Stimulated activated CD4-positive, alpha-beta T cell treated with anti-CD3 and anti-CD28 coated beads, Interleukin-4, amount 100 ng/mL, for 48 hours (primary cell): ENCODE data around the gene SLC44A4.
"Not testable (repeated sequence)": the region's sequence is repeated elsewhere in the genome, so short reads cannot be mapped to it uniquely, and the experiment has no call there.

Experiments used
- DNase-seq, 2 donors: peaks; one replicate each; pipeline ENCODE4 v3.0.0-alpha.2; 2020; ENCODE audit warnings: low read depth in 2 of 2

The SLC44A4 gene

DNA sequence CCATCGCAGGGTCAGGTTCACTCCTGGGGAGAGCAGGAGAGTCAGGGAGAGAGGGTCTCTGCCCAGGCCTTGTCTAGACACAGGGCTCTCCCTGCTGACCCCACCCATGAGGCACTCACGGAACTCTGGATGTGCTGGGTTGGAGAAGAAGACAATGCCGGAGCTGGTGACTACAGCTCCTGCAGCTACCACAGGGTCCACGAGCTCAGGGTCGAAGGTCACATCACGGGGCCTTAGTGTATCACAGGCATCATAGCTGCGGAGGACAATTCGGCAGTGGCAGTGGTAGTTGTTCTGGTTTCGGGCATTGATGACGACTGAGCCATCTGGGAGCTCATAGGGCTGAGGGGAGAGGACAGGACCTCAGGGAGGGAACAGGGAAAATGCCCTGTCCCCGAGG lies 18.9 kb downstream of the SLC44A4 start:
- no peak for DNase-seq

DNA sequence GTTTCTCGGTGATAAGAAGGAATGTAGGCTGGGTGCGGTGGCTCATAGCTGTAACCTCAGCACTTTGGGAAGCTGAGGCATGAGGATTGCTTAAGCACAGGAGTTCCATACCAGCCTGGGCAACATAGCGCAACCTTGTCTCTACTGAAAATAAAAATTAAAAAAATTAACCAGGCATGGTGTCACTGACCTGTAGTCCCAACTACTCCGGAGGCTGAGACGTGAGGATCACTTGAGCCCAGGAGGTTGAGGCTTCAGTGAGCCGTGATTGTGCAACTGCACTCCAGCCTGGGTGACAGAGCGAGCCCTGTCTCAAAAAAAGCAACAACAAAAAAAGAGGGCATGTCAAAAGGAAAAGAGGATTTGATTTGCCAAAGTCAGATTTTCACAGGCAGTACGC lies 20.1 kb downstream of the SLC44A4 start:
- DNase-seq = no peak

DNA sequence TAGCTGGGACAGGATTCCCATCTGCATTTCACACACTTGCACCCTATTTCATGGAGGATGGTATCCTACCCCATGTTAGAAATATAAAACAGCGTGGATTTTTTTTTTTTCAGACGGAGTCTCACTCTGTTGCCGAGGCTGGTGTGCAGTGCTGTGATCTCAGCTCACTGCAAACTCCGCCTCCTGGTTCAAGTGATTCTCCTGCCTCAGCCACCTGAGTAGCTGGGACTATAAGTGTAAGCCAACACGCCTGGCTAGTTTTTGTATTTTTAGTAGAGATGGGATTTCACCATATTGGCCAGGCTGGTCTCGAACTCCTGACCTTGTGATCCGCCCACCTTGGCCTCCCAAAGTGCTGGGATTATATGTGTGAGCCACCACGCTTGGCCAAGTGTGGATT lies 21.0 kb downstream of the SLC44A4 start:
- not testable (repeated sequence) for DNase-seq

DNA sequence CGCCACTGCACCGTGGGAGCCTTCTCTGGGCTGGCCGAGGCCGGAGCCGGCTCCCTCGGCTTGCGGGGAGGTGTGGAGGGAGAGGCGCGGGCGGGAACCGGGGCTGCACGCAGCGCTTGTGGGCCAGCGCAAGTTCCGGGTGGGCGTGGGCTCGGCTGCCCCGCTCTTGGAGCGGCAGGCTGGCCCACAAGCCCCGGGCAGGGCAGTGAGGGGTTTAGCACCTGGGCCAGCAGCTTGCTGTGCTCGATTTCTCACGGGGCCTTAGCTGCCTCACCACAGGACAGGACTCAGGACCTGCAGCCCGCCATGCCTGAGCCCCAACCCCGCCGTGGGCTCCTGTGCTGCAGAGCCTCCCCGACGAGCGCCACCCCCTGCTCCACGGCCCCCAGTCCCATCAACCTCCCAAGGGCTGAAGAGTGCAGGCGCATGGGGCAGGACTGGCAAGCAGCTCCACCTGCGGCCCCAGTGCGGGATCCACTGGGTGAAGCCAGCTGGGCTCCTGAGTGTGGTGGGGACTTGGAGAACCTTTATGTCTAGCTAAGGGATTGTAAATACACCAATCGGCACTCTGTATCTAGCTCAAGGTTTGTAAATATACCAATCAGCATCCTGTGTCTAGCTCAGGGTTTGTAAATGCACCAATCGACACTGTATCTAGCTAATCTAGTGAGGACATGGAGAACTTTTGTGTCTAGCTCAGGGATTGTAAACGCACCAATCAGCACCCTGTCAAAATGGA lies 26.6 kb downstream of the SLC44A4 start:
- DNase-seq = not testable (repeated sequence)

DNA sequence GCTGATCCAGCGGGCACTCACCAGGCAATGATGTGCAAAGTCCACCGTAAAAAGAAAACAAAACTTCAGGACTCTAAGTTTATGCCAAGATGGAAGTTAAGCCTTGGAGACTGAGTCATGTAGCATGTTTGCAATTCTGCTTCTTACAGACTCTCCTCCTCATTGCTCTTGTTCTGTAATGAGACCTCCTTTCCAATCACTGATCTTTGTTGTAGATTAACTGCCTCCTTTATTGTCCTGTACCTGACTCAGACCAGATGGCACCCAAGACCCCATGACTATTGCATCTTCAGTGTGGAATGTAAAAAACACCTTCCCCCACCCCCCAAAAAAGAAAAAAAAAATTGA lies 27.3 kb downstream of the SLC44A4 start:
- DNase-seq = no peak

DNA sequence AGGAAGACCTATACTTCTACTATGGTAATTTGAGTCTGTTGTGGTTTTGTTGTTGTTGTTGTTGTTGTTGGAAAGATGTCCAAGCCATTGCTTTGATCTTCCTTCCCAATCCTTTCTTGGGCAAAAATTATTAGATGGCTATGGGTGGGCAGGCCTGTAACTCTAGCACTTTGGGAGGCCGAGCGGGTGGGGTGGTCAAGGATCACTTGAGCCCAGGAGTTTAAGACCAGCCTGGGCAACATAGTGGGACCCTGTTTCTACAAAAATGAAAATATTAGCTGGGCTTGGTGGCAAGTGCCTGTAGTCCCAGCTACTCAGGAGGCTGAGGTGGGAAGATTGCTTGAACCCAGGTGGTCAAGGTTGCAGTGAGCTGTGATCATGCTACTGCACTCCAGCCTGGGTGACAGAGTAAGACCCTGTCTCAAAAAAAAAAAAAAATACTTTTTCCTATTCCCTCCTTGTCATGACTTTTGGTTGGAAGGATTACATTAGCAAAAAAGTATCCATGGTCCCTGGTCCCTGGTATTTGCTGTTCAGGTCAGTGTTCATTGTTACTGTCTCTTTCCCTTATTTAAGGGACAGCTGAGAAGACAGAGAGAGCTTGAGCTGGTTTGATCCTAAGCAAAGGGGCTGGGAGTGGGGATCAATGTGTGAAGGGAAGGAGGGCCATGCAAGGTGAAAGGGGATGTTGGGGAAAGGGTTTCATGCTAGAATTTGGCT lies 27.9 kb downstream of the SLC44A4 start:
- DNase-seq = no peak

DNA sequence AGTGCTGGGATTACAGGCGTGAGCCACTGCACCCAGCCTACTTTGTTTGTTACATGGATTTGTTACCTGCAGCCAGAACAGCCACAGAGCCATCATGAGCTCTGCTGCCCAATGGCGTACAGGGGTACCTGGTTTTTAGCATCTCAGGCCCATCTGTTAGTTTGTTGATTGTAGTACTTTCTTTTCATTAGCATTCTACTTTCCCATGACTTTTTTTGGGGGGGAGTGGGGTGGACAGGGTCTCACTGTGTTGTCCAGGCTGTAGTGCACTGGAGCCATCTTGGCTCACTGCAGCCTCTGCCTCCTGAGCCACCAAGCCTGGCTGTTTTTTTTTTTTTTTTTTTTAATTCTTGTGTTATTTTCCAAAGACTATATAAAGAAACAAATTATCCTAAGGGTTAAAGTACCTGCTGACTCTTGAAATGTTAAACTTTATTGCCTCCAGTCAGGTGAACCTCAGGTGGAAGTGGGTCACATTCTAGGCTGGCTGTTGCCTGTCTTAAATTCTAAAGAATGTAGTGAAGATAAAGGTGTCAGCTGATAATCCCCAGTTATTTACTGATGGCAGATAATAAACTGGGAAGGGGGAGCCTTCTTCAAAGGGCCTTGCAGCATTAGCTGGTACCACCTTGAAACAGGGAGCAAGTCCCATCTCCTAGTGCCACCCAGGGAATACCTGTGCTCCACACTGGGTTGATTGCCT lies 31.4 kb downstream of the SLC44A4 start:
- no peak for DNase-seq

DNA sequence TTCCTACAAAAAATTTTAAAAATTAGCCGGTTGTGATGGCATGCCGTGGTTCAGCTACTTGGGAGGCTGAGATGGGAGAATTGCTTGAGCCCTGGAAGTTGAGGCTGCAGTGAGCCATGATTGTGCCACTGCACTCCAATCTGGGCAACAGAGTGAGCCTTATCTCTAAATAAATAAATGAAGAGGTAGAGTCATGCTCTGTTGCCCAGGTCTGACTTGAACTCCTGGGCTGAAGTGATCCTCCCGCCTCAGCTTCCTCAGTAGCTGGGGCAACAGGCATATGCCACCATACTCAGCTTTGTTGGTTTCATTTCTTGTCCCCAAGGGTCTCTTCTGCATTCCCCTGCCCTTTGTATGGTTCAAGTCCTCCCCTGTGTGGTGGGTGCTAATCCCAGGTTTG lies 34.3 kb downstream of the SLC44A4 start:
- no peak for DNase-seq

DNA sequence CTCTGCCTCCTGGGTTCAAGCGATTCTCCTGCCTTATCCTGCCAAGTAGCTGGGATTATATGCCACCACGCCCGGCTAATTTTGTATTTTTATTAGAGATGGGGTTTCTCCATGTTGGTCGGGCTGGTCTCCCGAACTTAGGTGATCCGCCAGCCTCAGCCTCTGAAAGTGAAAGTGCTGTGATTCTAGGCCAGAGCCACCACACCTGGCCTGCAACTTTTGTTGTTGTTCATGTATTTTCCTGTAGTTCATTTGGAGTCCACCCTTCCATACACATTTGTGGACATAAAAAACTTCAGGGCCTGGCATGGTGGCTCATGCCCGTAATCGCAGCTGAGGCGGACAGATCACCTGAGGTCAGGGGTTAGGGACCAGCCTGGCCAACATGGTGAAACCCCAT lies 36.7 kb downstream of the SLC44A4 start:
- no peak for DNase-seq

DNA sequence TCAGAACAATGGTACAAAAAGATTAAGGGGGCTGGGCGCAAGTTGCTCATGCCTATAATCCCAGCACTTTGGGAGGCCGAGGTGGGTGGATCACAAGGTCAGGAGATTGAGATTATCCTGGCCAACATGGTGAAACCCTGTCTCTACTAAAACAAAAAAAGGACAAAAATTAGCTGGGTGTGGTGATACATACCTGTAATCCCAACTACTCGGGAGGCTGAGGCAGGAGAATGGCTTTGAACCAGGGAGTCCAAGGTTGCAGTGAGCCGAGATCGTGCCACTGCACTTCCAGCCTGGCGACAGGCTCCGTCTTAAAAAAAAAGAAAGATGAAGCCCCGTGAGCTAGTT lies 39.0 kb downstream of the SLC44A4 start:
- not testable (repeated sequence) for DNase-seq

DNA sequence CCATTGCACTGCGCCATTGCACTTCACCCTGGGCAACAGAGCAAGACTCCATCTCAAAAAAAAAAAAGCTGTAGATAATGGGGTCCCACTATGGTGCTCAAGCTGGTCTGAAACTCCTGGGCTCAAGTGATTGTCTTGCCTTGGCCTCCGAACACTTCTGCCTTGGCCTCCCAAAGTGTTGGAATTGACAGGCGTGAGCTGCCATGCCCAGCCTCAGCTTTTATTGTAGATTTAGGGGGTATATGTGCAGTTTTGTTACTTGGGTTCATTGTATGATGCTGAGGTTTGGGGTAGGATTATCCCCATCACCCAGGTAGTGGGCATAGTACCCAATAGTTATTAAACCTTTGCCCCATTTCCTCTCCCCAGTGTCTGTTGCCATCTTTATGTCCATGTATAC lies 39.8 kb downstream of the SLC44A4 start:
- DNase-seq = no peak

DNA sequence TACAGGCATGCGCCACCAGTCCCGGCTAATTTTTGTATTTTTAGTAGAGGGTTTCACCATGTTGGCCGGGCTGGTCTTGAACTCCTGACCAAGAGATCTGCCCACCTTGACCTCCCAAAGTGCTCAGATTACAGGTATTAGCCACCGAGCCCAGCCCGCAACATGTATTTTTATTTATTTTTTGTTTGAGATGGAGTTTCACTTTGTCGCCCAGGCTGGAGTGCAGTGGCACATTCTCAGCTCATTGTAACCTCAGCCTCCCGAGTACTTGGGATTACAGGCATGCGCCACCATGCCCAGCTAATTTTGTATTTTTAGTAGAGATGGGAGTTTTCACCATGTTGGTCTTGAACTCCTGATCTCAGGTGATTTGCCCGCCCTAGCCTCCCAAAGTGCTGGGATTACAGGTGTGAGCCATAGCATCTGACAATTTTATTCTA lies 40.7 kb downstream of the SLC44A4 start:
- not testable (repeated sequence) for DNase-seq

DNA sequence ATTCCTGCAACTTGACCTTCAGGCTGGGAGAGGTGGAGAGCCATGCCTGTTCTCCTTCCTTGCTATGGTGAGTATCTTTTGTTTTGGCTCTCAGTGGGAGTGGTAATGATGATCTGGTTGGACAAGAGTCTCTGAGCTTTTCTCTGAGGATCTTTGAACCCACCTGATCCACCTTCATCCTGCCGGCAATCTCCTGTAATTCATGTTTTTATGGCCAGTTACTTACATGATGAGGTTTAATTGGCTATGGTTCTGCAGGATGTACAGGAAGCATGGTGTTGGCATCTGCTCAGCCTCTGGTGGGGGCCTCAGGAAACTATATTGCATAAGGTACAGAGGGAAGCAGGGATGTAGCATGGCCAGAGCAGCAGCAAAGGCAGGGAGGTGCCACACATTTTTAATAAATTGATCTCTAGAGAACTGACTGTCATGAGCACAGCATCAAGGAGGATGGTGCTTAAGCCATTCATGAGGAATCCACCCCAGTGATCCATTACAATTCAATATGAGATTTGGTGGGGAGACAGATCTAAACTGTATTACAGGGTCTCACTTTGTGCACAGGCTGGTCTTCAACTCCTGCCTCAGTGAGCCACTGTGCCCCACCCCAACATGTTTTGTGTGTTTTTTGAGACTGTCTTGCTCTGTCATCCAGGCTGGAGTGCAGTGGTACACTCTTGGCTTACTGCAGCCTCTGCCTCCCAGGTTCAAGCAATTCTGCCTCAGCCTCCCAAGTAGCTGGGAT lies 41.3 kb downstream of the SLC44A4 start:
- DNase-seq = no peak

DNA sequence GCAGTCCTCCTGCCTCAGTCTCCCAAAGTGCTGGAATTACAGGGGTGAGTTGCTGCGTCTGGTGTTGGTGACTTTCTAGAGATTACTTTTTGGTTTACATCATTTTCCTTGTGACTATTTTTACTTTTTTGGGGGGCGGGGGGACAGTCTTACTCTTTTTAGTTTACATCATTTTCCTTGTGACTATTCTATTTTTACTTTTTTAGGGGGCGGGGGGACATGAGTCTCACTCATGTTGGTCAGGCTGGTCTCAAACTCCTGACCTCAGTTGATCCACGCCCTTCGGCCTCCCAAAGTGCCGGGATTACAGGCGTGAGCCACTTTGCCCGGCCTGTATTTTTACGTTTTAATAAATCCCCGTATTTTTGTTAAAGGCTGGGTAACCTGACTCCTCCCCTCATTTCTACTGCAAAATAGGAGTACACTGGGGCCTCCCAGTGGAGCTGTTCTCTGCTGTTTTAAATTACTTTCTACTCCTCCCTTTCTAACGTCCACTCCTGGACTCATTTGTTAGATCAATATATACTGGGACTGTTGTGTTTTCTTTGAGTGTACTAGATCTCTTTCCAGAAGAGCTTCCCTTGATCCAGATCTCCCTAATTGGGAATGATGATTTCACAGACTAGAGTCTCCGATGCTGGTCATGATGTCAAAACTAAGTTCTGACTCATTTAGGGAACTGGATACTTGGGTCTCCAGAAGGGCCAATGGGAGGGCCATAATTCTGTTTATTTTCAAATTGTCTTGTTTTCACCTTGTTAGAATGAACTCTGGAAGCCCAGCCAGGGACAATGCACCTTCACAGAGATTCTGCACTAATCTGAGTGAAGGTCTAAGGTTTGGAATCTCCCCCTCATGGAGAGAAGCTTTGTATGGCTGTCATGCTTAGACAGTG lies 42.1 kb downstream of the SLC44A4 start:
- no peak for DNase-seq

DNA sequence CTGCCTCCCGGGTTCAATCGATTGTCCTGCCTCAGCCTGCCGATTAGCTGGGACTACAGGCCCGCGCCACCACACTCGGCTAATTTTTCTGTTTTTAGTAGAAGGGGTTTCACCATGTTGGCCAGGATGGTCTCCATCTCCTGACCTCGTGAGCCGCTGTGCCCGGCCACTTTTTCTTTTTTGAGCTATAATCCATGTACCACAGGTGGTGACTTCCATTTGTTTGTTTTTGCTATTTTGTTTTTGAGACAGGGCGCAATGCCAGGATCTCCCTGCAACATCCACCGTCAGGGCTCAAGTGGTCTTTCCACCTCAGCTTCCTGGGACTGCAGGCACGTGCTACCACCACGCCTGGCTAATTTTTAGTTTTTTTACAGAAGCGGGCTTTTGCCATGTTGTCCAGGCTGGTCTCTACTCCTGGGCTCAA lies 42.7 kb downstream of the SLC44A4 start:
- DNase-seq = no peak

DNA sequence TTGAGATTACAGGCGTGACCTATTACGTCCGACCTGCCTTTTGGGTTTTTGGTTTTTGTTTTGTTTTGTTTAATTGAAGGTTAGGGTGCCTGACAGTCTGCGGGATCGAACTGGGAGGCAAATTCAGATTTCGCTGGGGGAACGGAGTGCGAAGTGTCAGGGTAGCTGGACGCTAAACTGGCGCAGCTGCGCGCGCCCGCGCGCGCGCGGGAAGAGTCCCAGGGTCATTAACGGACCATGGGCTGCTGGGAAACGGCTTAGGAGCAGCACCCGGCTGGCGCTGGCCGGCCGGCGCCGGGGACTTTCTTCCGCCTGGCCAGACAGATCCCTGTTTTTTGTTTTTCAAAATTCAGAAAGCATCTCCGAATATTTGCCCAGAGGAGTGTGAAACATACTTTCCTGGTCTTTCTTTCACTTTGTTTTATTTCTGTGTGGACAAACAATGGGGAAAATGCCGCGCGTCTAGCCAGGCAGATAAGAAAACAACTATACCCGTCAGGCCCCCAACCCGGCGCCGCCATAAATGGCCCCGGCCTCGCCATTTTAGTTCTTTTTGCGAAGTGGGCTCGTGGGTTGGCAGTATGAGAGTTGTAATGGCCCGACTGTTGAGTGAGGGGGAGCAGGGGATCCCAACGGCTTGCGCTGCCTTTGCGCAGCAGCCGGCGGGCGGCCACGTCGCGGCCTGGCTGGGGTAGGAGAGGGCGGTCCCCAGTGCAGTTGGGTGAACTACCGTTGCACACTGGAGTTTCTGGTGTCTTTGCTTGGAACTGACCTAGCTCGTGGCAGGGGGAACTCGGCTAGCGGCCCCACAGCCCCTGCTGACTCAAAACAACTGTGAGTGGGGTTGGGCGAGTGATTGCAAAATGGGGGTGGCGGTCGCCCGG lies 44.2 kb downstream of the SLC44A4 start:
- peak; percentile 67 to 75 for DNase-seq

DNA sequence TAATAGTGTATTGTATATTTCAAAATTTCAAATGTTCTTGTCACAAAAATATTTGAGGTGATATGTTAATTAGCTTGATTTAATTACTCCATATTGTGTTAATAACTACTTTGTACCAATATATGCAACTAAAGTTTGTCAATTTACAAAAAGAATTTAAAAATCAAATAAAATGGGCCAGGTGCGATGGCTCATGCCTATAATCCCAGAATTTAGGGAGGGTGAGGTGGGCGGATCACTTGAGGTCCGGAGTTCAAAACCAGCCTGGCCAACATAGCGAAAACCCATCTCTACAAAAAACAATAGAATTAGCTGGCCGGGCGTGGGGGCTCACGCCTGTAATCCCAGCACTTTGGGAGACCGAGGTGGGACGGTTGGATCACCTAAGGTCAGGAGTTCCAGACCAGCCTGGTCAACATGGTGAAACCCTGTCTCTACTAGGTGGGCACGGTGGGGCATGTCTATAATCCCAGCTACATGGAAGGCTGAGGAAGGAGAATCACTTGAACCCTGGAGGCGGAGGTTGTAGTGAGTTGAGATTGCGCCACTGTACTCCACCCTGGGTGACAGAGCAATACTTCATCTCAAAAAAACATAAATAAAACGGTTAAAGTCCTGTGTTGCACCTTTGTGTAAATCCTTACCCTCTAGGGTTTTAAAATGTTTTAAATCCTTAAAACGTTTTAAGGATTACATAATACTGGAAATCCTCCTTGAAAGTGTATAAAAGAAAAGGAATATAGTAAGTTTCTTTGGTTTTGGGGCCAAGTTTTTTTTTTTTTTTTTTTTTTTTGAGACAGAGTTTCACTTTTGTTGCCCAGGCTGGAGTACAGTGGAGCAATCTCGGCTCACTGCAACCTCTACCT lies 47.2 kb downstream of the SLC44A4 start:
- no peak for DNase-seq

DNA sequence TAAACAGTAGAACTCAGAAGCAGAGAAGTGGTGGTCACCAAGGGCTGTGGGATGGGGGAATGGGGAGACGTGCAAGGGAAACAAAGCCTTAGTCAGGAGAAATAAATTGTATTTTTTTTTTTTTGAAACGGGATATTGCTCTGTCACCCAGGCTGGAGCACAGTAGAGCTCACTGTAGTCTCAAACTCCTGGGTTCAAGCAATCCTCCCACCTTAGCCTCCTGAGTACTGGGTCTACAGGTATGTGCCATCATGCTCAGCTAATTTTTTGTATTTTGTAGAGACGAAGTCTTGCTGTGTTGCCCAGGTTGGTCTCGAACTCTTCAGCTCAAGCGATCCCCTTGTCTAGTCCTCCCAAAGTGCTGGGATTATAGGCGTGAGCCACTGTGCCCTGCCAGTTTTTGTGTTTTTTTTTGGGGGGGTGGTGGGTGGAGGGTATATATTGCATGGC lies 47.9 kb downstream of the SLC44A4 start:
- DNase-seq = no peak

DNA sequence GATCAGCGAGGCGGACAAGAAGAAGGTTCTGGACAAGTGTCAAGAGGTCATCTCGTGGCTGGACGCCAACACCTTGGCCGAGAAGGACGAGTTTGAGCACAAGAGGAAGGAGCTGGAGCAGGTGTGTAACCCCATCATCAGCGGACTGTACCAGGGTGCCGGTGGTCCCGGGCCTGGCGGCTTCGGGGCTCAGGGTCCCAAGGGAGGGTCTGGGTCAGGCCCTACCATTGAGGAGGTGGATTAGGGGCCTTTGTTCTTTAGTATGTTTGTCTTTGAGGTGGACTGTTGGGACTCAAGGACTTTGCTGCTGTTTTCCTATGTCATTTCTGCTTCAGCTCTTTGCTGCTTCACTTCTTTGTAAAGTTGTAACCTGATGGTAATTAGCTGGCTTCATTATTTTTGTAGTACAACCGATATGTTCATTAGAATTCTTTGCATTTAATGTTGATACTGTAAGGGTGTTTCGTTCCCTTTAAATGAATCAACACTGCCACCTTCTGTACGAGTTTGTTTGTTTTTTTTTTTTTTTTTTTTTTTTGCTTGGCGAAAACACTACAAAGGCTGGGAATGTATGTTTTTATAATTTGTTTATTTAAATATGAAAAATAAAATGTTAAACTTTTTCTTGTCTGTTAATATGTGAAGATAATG lies 49.0 kb downstream of the SLC44A4 start:
- no peak for DNase-seq
